HK-2 (cell line): ENCODE data around the gene SLC1A2.

ENCODE experiments used
- DNase-seq: peaks from one replicate; pipeline ENCODE4 v3.0.0-alpha.2; 2018; ENCODE audit not compliant: unreplicated experiment

SLC1A2 gene

GRCh38 chr11:35348898-35349687, 70.3 kb downstream of the SLC1A2 start:
- no peak for DNase-seq

- DNase-seq, result no peak
Measured at GRCh38 chr11:35347921-35348331, 71.4 kb downstream of the SLC1A2 start.

DNA sequence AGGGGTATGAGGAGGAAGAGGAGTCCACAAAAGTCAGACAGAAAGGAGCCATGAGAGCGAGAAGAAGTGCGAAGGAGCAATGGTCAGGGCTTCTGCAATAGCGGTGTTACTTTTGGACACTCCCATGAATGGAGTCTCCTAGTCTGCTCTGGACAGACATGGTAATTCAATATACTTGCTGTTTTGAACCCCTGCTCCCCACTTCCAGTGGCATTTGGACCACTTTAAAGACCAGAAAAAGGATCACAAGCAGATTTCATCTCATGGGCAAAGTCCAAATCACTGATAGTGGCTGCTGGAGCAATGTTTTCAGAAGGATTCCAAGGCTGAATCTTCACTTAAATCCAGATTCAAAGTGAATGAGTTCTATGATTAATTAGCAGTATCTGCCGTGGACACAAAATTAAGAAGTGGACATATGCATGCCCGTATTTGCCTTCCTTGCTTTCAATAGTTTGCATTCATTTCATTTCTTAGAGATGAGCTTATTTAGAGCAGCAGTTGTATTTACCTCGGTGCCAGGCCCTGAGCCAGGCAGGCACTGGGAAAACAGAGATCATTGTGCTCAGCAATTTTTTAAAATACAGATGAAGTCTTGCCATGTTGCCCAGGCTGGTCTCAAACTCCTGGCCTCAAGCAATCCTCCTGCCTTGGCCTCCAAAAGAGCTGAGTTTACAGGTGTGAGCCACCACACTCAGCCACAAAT, 72.0 kb downstream of the SLC1A2 start:
- DNase-seq, result no peak

GRCh38 chr11:35346472-35347156, 72.7 kb downstream of the SLC1A2 start:
- no peak for DNase-seq

- no peak for DNase-seq
Measured at GRCh38 chr11:35344681-35345574, 74.4 kb downstream of the SLC1A2 start.

DNA sequence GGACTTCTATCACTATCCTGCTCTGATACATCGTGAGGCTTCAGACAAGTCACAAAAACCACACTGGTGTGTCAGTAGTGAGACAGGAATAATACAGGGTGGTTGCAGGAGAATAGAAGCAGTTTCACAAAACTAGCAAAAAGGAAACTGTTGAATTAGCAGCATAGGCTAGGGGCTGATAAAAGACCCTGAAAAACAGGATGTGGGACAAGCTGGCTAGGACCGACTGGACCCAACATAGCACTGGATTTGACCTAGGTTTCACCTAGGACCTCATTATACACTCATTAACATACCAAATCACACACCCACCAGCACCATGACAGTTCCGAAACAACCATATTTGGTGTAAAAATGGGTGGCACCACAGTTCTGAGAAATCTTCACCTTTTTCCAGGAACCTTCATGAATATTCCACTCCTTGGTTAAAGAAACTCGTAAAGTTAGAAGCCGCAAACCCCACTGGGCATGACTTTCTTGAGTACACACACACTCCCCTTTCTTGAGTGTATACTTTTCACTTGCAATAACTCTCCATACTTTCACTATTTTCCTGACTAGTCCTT, 76.2 kb downstream of the SLC1A2 start:
- no peak for DNase-seq

- DNase-seq, result no peak
Measured at GRCh38 chr11:35340715-35341114, 78.6 kb downstream of the SLC1A2 start.

GRCh38 chr11:35340071-35340470, 79.3 kb downstream of the SLC1A2 start:
- no peak for DNase-seq

GRCh38 chr11:35338921-35339320, 80.4 kb downstream of the SLC1A2 start:
- no peak for DNase-seq

DNA sequence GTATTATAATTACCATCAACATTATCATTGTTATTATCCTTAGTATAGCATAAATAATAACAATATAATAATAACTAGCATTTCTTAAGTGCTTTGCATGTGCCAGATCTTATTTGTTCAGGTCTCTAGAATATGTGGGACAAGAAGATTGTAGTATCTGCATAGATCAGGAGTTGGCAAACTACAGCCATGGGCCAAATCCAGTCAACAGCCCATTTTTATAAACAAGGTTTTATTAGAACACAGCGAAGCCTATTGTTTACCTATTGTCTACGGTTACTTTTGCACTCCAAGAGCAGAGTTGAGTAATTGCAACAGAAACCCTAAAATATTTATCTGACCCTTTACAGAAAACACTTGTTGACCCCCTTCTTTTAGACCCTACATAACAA, 81.4 kb downstream of the SLC1A2 start:
- no peak for DNase-seq

- peak; percentile 20 for DNase-seq
Measured at GRCh38 chr11:35337136-35337913, 82.0 kb downstream of the SLC1A2 start.

- no peak for DNase-seq
Measured at GRCh38 chr11:35336726-35337125, 82.6 kb downstream of the SLC1A2 start.

DNA sequence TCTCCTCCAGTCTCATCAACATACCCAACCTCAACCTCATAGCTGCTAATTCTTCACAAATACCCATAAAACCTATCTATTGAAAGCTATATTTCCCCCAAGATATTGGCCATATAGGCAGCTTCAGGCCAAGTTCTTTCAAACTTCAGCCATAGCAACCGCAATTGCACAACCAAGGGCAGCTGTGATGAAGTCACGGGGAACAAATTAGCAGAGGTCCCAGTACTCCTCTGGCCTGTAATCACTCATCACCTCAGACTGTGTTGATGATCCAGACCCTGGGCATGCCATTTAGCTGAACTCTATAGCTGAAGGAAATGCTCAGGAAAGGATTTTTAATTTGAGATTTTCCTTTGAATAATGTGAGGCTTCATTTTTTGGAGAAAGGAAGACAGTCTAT, 84.1 kb downstream of the SLC1A2 start:
- no peak for DNase-seq

- DNase-seq, result no peak
Measured at GRCh38 chr11:35334385-35335090, 84.8 kb downstream of the SLC1A2 start.

GRCh38 chr11:35332524-35332923, 86.8 kb downstream of the SLC1A2 start:
- DNase-seq, result no peak

DNA sequence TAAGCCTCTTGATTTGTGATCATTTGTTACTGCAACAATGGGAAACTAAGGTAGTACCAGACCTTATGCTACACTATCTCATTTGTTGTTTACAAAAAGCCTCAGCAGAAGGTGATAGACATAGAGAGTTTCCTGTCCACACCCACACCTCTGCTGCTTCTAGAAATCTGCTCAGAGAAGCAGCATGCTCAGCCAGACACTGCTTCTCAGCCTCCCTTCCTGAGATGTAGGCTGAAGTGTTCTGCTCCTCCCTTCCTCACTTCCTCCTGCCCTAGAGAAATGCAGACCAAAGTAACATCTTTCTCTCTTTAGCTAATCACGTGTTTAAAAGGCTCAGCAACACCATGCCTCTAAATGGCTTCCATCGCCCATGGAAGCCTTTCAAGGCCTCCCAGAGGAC, 88.4 kb downstream of the SLC1A2 start:
- DNase-seq, result no peak

GRCh38 chr11:35330156-35330889, 89.0 kb downstream of the SLC1A2 start:
- no peak for DNase-seq

DNA sequence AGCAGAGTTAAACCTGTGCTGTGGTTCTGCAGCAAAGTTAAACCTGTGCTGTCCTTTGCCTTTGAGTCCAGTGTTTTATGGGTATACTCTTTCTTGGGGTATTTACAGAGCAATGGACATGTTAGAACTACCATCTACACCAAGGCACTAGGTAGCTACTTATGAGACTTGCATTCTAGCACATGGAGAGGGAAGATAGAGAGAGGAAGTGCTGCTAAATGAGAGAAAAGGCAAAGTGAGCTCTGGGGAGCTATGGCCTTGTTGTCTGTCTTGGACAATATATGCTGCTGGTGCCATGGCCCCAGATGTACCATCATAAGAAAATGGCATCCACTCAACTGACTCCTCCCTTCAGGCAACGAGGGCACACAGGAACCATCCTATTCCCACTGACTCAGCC, 91.5 kb downstream of the SLC1A2 start:
- DNase-seq, result no peak

- DNase-seq, result no peak
Measured at GRCh38 chr11:35326266-35326879, 93.0 kb downstream of the SLC1A2 start.
